Nephron progenitor cell (in vitro differentiated cells): ENCODE results near the gene IGF2R.

ENCODE experiments used
- DNase-seq: peaks from one replicate; pipeline ENCODE4 v3.0.0; 2021
- H3K27ac Mint-ChIP-seq: 2 replicates; pipeline ENCODE4 v1.8.0; 2021; ENCODE audit warnings: mild to moderate bottlenecking, moderate library complexity, mixed read lengths
- H3K27me3 Mint-ChIP-seq: 2 replicates; pipeline ENCODE4 v1.8.0; 2021; ENCODE audit warnings: mild to moderate bottlenecking, low read depth, mixed read lengths; ENCODE audit not compliant: poor library complexity
- H3K36me3 Mint-ChIP-seq: 2 replicates; pipeline ENCODE4 v1.8.0; 2021; ENCODE audit warnings: low read depth, mixed read lengths
- H3K4me1 Mint-ChIP-seq: 2 replicates; pipeline ENCODE4 v1.8.0; 2021; ENCODE audit warnings: mixed read lengths
- H3K4me3 Mint-ChIP-seq: 2 replicates; pipeline ENCODE4 v1.8.0; 2021; ENCODE audit warnings: mild to moderate bottlenecking, moderate library complexity, mixed read lengths
- H3K9me3 Mint-ChIP-seq: 2 replicates; pipeline ENCODE4 v1.8.0; 2021; ENCODE audit warnings: mild to moderate bottlenecking, moderate library complexity, mixed read lengths
- CTCF ChIP-seq: fragments of 200-600 bp; sonication (generic); IDR thresholded peaks from 2 replicates; pipeline ENCODE4 v1.5.0; 2021; ENCODE audit warnings: antibody characterized with exemption

The IGF2R gene

GRCh38 chr6:160040527-160041264 lies 71.8 kb downstream of the IGF2R start:
- Mint-ChIP-seq H3K9me3 (no peaks in the 10 kb centered on the region), H3K4me1 (no peaks in the 10 kb centered on the region), H3K27ac (no peak overlapping the region), H3K36me3 (peaks cover 58% of the 10 kb centered on the region), H3K4me3 (no peak overlapping the region), H3K27me3 (no peaks in the 10 kb centered on the region)
- TF ChIP-seq CTCF = no peak
- DNase-seq = no peak

- peaks cover 60% of the 10 kb centered on the region for H3K36me3 Mint-ChIP-seq
- no peaks in the 10 kb centered on the region for H3K4me1 Mint-ChIP-seq
- no peak overlapping the region for H3K27ac Mint-ChIP-seq
- DNase-seq = no peak
- H3K27me3 Mint-ChIP-seq = no peaks in the 10 kb centered on the region
- no peak overlapping the region for H3K4me3 Mint-ChIP-seq
- H3K9me3 Mint-ChIP-seq = no peaks in the 10 kb centered on the region
- TF ChIP-seq CTCF = no peak
These were observed 72.7 kb downstream of the IGF2R start for GRCh38 chr6:160041608-160042007.

- Mint-ChIP-seq H3K27me3 (no peaks in the 10 kb centered on the region), H3K4me3 (no peak overlapping the region), H3K36me3 (peaks cover 64% of the 10 kb centered on the region), H3K27ac (no peak overlapping the region), H3K4me1 (no peaks in the 10 kb centered on the region), H3K9me3 (no peaks in the 10 kb centered on the region)
- DNase-seq = no peak
- no peak for TF ChIP-seq CTCF
These were observed 73.3 kb downstream of the IGF2R start for GRCh38 chr6:160042014-160042773.

GRCh38 chr6:160042788-160043301 lies 74.0 kb downstream of the IGF2R start:
- no peak overlapping the region for H3K4me3 Mint-ChIP-seq
- H3K4me1 Mint-ChIP-seq = no peaks in the 10 kb centered on the region
- H3K9me3 Mint-ChIP-seq = no peaks in the 10 kb centered on the region
- no peak for TF ChIP-seq CTCF
- DNase-seq = no peak
- no peaks in the 10 kb centered on the region for H3K27me3 Mint-ChIP-seq
- H3K27ac Mint-ChIP-seq = no peak overlapping the region
- H3K36me3 Mint-ChIP-seq = peaks cover 70% of the 10 kb centered on the region

GRCh38 chr6:160043784-160044183 lies 74.9 kb downstream of the IGF2R start:
- Mint-ChIP-seq H3K4me1 (no peaks in the 10 kb centered on the region), H3K9me3 (no peaks in the 10 kb centered on the region), H3K27ac (no peak overlapping the region), H3K27me3 (no peaks in the 10 kb centered on the region), H3K4me3 (no peak overlapping the region), H3K36me3 (peaks cover 80% of the 10 kb centered on the region)
- DNase-seq = no peak
- TF ChIP-seq CTCF = no peak
